GM12873 (cell line): Measurements from ENCODE around the gene AMELX.

Experiments used
- TF ChIP-seq, protein P1 (sequence below): IDR thresholded peaks from 2 replicates; pipeline ENCODE4 v1.5.1; 2012; ENCODE audit warnings: low read depth, mild to moderate bottlenecking, moderate library complexity, low read length, control low read depth; ENCODE audit not compliant: insufficient read depth; ENCODE audit errors: missing control alignments

Gene AMELX

DNA sequence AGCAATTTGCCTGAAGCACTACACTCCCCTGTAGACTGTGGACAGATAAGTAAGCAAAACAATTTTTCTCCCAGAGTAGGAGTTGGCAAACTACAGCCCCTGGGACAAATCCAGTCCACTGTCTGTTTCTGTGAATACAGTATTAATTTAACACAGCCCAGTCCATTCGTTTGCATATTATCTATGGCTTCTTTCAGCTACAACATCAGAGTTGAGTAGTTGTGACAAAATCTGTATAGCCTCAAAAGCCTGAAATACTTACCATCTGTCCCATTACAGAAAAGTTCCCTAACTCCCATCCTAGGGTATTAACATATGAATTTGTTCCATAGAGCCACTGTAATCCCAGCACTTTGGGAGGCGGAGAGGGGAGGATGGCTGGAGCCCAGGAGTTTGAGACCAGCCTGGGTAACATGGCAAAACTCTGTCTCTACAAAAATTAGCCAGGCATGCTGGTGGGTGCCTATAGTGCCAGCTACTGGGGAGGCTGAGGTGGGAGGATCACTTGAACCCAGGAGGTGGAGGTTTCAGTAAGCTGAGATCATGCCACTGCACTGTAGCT is 53.0 kb downstream of the AMELX start:
- TF ChIP-seq, protein P1, sequence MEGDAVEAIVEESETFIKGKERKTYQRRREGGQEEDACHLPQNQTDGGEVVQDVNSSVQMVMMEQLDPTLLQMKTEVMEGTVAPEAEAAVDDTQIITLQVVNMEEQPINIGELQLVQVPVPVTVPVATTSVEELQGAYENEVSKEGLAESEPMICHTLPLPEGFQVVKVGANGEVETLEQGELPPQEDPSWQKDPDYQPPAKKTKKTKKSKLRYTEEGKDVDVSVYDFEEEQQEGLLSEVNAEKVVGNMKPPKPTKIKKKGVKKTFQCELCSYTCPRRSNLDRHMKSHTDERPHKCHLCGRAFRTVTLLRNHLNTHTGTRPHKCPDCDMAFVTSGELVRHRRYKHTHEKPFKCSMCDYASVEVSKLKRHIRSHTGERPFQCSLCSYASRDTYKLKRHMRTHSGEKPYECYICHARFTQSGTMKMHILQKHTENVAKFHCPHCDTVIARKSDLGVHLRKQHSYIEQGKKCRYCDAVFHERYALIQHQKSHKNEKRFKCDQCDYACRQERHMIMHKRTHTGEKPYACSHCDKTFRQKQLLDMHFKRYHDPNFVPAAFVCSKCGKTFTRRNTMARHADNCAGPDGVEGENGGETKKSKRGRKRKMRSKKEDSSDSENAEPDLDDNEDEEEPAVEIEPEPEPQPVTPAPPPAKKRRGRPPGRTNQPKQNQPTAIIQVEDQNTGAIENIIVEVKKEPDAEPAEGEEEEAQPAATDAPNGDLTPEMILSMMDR, result no peak

DNA sequence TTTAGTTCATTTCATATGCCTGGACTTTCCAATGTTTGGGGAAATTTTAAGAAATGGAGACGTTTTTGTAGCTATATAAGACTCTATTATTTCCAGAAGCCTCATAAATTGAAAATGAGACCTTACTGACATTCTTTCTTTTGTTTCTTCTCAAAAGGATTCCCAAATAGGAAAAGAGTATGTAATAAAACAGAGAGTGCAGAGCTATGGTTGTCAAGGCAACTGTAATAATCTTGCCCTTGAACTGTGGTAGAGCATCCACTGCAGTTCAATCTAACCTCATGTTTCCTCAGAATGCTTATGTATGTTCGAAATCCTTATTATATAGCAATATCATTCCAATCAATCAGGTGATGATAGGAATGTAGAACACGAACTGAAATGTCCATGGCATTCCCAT is 54.1 kb downstream of the AMELX start:
- TF ChIP-seq, protein P1, result no peak

DNA sequence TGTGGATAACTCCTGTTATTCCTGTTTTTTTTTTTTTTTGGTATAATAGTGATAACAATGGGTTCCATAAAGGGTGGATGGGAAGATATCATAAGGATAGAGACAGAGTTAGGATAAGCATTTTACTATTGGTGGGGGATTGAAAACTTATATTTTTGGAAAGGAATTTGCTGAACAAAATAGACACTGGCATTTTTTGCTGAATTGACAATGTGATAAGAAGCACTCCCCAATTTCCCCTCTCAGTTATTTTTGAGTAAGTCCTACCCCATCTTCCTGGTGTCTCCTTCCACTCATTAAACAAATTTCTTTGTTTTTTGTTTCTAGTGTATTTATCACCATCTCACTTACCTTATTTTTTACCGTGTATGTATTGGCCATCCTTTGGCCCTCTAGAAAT is 55.8 kb downstream of the AMELX start:
- TF ChIP-seq, protein P1, result no peak

DNA sequence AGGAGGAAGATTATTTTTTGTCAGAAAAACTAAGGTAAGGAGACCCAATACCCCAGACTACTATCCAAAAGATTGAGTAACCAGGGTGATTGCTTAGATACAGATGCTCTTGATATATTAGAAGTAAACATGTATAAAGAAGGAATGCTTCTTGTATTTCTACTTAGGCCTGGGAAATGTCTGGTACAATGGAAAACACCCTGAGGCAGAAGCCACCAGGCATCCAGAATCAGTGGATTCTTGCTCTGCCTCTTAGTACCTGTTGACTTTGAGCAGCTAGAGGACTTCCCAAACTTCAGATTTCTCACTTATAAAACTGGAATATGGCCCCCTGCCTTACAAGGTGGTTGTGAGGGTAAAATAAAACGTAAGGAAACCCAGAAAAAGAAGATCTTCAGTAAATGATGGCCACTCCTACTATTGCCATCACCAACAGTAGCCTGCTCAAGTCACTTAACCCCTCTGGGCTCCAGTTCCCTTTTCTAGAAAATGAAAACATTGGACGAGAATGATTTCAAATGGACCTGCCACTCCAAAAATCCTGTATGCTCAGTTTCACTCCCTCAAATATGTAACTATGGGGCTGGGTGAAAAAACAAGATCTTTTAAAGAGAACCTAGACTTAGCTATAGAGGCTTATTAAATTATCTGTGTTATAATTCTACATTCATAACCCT is 56.6 kb downstream of the AMELX start:
- TF ChIP-seq, protein P1, result no peak
